Heart right ventricle (tissue), 16 donors: ENCODE measurements around the gene APMAP. TPM values are rescaled to one million over a fixed set of nuclear protein-coding genes. Genes with fewer than 3 reads are reported as not detected.
"Not testable (repeated sequence)": the region's sequence is repeated elsewhere in the genome, so short reads cannot be mapped to it uniquely, and the experiment has no call there.

Experiments
- ATAC-seq, 8 donors: fragments of 200-7000 bp; cut with Tn5 transposase; one replicate each; pipeline ENCODE4 v1.9.1; 2020; ENCODE audit warnings: mild to moderate bottlenecking in 8 of 8, moderate library complexity in 8 of 8, moderate number of reproducible peaks in 1 of 8
- DNase-seq, 2 donors: peaks; one replicate each; pipeline ENCODE4 v3.0.0-alpha.2; 2020
- H3K27ac ChIP-seq, 10 donors: fragments of 200-600 bp; sonication (generic) in 2 of 10; one replicate each; pipeline versions ENCODE4 v1.5.0 to v1.8.0; 2020 to 2022; ENCODE audit warnings: mild to moderate bottlenecking in 3 of 10
- H3K27me3 ChIP-seq, 7 donors: fragments of 200-600 bp; one replicate each; pipeline ENCODE4 v1.8.0; 2021 to 2022; ENCODE audit warnings: mild to moderate bottlenecking in 2 of 7
- H3K36me3 ChIP-seq, 9 donors: fragments of 200-600 bp; sonication (generic) in 1 of 9; one replicate each; pipeline versions ENCODE4 v1.5.0 to v1.8.0; 2020 to 2022; ENCODE audit warnings: mild to moderate bottlenecking in 2 of 9
- H3K4me1 ChIP-seq, 9 donors: fragments of 200-600 bp; sonication (generic) in 1 of 9; one replicate each; pipeline versions ENCODE4 v1.5.0 to v1.8.0; 2020 to 2022; ENCODE audit warnings: mild to moderate bottlenecking in 4 of 9
- H3K4me3 ChIP-seq, 10 donors: fragments of 200-600 bp; sonication (generic) in 2 of 10; one replicate each; pipeline versions ENCODE4 v1.5.0 to v1.8.0; 2020 to 2022; ENCODE audit warnings: mild to moderate bottlenecking in 7 of 10, moderate library complexity in 2 of 10
- H3K9me3 ChIP-seq, 11 donors: fragments of 200-600 bp in 10 of 11; sonication (generic) in 2 of 11; one replicate each; pipeline versions ENCODE4 v1.5.0 to v1.8.0; 2013 to 2022; ENCODE audit warnings: mild to moderate bottlenecking in 2 of 11, control low read depth in 1 of 11, moderate library complexity in 1 of 11
- CTCF ChIP-seq, 9 donors: fragments of 200-600 bp; sonication (generic) in 2 of 9; IDR thresholded peaks; one replicate each; pipeline versions ENCODE4 v1.5.0 to v1.8.0; 2021 to 2022; ENCODE audit warnings: antibody characterized with exemption in 9 of 9, mild to moderate bottlenecking in 5 of 9, moderate library complexity in 1 of 9
- WGBS, 2 donors: extraction: QIAGEN DNeasy Blood & Tissue Kit; methylation state at CpG; one replicate each; pipeline ENCODE4 v1.1.7; 2013; ENCODE audit warnings: inconsistent platforms in 1 of 2; 5-methylcytosine and 5-hydroxymethylcytosine counted together
- intact Hi-C, 10 donors: fragments of 100-400 bp; cut with DNase I; formaldehyde crosslinking; loops; one replicate each; pipeline versions ENCODE4 v1.11.1 to v1.14.2; 2022
- polyA plus RNA-seq, 2 donors: library from polyadenylated mRNA; stranded (reverse); fragments of 200-250 nt; gene quantifications; one replicate each; pipeline ENCODE4 v1.2.3, GENCODE V29; 2013
- total RNA-seq, 10 donors: library from RNA; stranded (reverse); fragmentation: NEBNext Ultra II Directional in 3 of 10; extraction: Animal tissue kit (Norgen Biotek cat#: 25700) in 3 of 10; gene quantifications; one replicate each; pipeline versions ENCODE4 v1.2.1 to v1.2.4, GENCODE V29; 2021 to 2023
- donor health status: Arrhythmogenic right ventricular cardiomyopathy.
- donor health status: ischemic (EF 13 %, LVEDD 7.1; RV severe dilation, severe dysfunction).
- donor health status: healthy with polysubstance abuse.
- donor health status: DM: no; HTN: yes; CAD: no.
- donor health status: DM: no; HTN: no; CAD: no.
- donor health status: ischemic (EF 25% LVEDD 6.9; RV normal size, moderate dysfunction).
- donor health status: ischemic (EF 25% LVEDD 5.7; RV mildly dilated, moderate dysfunction).
- donor health status: healthy.
- donor health status: DM: yes; HTN: yes; CAD: no.
- donor health status: Ischemic cardiomyopathy.
- donor health status: ischemic (EF 35%, LVEDD 5.7; RV mildly dilated, moderate dysfunction).
- donor health status: nonischemic (EF 11% LVEDD 7.7; RV severe dilation, severe dysfunction).
- donor health status: DM: yes; HTN: yes; CAD: no.
- donor health status: PGD.
- donor health status: ischemic (EF 29% LVEDD 5.4; RV normal size, mild dysfunction).
- donor health status: nonischemic (EF 23%, LVEDD 6.1; RV moderate dilation, normal function).

Gene APMAP
- total and polyA plus RNA-seq, 12 donors = 15.3 to 48.5 (median 33.1) TPM

GRCh38 chr20:25003002-25003401 lies 10.5 kb upstream of the APMAP start:
- peaks cover 0 to 4% (median 0%) of the 10 kb centered on the region in 11 donors for H3K9me3 ChIP-seq
- TF ChIP-seq CTCF (IDR thresholded peaks at IDR 0.05) = no peak
- H3K4me1 ChIP-seq = peaks cover 7 to 55% (median 28%) of the 10 kb centered on the region in 9 donors
- ATAC-seq (no peak), DNase-seq (no peak)
- intact Hi-C loops = loop anchor here in 1 of 10 donors (2.0 kb wide), 1 partner anchor 18 kb away; no protein-coding TSS in a partner anchor
- WGBS, 2 donors = 92 to 95% methylated on average over 1 of the region's 1 CpG
- no peak overlapping the region for H3K4me3 ChIP-seq
- no peaks in the 10 kb centered on the region for H3K27me3 ChIP-seq
- peaks cover 0 to 50% (median 17%) of the 10 kb centered on the region in 9 donors for H3K36me3 ChIP-seq
- H3K27ac ChIP-seq = no peak overlapping the region

- H3K9me3 ChIP-seq, DNase-seq, H3K27ac ChIP-seq, H3K4me3 ChIP-seq, ATAC-seq, intact Hi-C loops, H3K27me3 ChIP-seq: not testable (repeated sequence)
- Histone ChIP-seq H3K36me3 (peaks cover 0 to 34% (median 6%) of the 10 kb centered on the region in 9 donors), H3K4me1 (peaks cover 7 to 63% (median 28%) of the 10 kb centered on the region in 9 donors)
- 88% methylated on average over 4 of the region's 4 CpGs for WGBS, 2 donors
Measured at GRCh38 chr20:25001323-25001722, 8.8 kb upstream of the APMAP start.

- H3K27me3 ChIP-seq = no peaks in the 10 kb centered on the region
- H3K4me1 ChIP-seq = peaks cover 7 to 64% (median 37%) of the 10 kb centered on the region in 9 donors
- DNase-seq = peak; percentile 54 to 63
- intact Hi-C loops = no loop called here
- peak; percentile 31 to 74 (median 59) for ATAC-seq
- H3K36me3 ChIP-seq = peaks cover 0 to 31% (median 4%) of the 10 kb centered on the region in 9 donors
- H3K27ac ChIP-seq = peak overlapping the region in 7 of 10 donors; percentile 26 to 87 (median 81)
- WGBS, 2 donors = 29 to 37% methylated on average over 4 of the region's 4 CpGs
- H3K9me3 ChIP-seq = peaks cover 0 to 4% (median 0%) of the 10 kb centered on the region in 11 donors
- no peak overlapping the region for H3K4me3 ChIP-seq
- no peak for TF ChIP-seq CTCF (IDR thresholded peaks at IDR 0.05)
Measured at GRCh38 chr20:25000268-25000801, 7.8 kb upstream of the APMAP start.

GRCh38 chr20:24999568-24999967 lies 7.0 kb upstream of the APMAP start:
- WGBS, 2 donors = 89 to 90% methylated on average over 4 of the region's 4 CpGs
- H3K4me3 ChIP-seq = no peak overlapping the region
- intact Hi-C loops = loop anchor here in 9 of 10 donors (5.0 to 10.0 kb wide), 10 partner anchors 175 to 398 kb away; partner anchors contain the start of genes PYGB (in 2 of the 9), ABHD12 (in 1 of the 9) and ENTPD6 (in 1 of the 9)

More at GRCh38 chr20:24999568-24999967, 7.0 kb upstream of the APMAP start:
- Histone ChIP-seq H3K27ac (peak overlapping the region; percentile 53 to 87 (median 79)), H3K9me3 (peaks cover 0 to 4% (median 0%) of the 10 kb centered on the region in 11 donors), H3K27me3 (no peaks in the 10 kb centered on the region), H3K36me3 (peaks cover 0 to 24% (median 1%) of the 10 kb centered on the region in 9 donors), H3K4me1 (peaks cover 9 to 64% (median 45%) of the 10 kb centered on the region in 9 donors)
- no peak for TF ChIP-seq CTCF (IDR thresholded peaks at IDR 0.05)
- DNase-seq = no peak
- no peak for ATAC-seq
